DMS79 (cell line): ENCODE measurements around the gene FAM237B.

Experiments used
- DNase-seq: peaks from one replicate; lab custom pipeline; 2025; lab: John Stamatoyannopoulos, UW

FAM237B gene

DNA sequence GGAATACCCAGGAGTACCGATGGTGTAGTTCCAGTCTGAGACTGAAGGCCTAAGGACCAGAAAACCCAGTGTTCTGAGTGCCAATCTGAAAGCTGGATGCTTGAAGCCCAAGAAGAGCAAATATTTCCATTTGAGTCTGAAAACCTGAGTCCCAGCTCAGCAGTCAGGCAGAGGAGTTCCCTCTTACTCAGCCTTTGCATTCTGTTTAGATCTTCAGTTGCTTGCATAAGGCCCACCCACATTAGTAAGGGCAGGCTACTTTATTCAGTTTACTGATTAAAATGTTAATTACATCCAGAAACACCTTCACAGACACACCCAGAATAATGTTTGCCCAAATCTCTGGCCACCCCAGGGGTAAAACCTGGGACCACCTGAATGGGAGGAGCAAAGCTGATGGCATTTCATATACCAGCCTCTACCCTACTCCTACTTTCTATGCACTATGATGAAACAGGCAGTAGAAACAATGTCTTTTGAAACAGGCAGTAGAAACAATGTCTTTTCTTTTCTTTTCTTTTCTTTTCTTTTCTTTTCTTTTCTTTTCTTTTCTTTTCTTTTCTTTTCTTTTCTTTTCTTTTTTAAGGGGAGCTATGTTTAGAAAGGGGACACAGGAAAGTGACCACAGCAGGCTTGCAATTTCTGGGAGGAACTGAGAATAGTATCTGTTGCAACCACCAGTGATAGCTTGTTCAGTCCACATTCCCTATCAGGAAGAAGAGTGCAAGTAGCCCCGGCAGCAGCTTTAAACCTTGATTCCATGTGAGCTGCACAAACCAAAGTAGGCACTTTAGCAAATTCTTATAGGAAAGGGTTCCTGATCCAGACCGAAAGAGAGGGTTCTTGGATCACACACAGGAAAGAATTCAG, 30.6 kb downstream of the FAM237B start:
- no peak for DNase-seq

DNA sequence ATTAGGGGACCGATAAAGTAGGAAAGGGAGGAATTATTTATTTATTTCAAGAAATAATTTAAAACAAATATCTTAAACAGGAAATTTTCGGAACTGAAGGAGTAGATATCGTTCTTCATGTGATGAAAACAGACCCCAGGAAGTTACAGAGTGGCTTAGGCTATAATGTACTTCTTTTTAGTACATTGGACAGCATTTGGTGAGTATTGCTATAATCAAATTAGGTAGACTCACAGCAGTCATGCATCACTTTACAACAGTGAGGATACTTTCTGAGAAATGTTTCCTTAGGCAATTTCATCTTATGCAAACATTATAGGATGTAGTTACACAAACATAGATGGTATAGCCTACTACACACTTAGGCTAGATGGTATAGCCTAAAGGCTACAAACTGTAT, 33.0 kb downstream of the FAM237B start:
- no peak for DNase-seq

DNA sequence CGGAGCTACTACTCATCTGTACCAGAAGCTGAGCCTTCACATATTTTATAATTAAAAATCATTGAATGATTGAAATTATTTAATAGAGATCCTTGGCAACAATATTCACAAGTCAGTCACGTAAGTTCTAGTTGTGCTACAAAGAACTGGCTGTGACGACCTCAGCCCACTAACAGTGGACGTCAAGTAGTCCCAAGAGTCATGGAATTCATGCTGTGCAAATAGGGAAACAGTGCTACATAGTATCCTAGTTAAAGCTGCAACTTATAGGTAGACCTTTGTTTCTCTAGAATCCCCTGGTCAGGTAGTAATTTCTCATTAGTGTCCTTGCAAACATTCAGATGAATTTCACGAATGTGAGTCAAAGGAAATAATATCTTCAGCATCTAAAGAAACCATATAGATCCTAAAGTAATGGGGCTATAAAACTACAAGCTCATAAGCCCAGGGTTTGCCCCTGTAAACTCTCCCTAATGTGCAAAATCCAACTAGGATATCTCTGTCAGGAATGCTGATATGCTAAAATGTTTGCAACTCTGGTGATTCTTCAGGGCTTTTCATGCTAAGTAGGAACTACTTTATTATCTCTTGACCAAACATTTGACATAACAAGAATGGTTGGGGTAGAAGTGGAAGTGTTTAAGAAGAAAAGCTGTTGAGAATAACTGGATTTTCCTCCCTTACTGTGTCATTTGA, 44.9 kb downstream of the FAM237B start:
- DNase-seq: no peak

DNA sequence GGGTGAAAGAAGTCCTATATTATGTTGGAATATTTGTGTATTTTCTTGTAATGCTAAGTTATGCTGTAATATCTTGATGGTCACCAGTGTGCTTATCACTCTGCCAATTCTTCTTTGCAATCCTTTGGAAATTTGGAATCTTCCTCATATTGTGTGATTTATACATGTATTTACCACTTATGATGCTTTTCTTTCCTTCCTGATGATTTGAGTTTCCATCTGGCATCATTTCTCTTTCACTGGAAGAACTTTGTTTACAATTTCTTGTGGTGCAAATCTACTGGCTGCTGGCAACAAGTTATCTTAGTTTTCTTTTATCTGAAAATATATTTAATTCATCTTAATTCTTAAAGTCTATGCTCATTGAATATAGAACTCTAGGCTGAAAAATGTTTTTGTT, 46.9 kb downstream of the FAM237B start:
- no peak for DNase-seq

DNA sequence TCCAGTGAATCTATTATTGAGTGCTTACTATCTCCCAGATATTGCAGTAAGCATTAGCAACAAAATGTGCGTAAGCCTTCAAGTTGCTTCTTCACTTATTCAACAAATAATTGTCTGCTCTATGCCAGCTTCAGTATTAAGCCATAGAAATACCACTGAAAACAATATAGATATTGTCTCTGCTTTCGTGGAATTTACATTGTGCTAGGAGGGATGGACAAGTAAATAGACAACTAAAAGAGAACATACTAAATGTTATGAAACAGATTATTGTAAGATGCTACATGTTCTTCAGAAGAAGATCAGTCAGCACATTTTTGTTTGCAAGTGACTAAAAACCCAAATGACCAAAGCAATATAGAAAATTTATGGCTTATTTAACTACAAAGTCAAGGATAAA, 48.9 kb downstream of the FAM237B start:
- no peak for DNase-seq

DNA sequence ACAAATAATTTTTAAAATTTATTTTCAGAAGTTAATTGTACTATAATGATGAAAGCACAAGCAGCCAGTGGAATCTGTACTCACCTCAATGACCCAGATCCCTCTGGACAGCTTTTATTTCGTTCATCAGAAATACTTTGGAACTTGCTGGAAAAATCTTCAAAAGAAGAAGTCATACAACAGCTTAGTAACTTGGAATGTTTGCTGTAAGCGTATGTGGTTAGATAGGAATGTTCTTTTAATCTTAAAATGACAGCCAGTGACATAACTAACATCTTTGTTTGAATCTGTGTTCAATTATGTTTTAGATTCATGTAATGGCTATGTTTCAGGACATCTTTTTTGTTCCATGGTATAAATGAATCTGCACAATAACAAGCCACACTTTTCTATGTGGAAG, 49.4 kb downstream of the FAM237B start:
- DNase-seq: no peak

DNA sequence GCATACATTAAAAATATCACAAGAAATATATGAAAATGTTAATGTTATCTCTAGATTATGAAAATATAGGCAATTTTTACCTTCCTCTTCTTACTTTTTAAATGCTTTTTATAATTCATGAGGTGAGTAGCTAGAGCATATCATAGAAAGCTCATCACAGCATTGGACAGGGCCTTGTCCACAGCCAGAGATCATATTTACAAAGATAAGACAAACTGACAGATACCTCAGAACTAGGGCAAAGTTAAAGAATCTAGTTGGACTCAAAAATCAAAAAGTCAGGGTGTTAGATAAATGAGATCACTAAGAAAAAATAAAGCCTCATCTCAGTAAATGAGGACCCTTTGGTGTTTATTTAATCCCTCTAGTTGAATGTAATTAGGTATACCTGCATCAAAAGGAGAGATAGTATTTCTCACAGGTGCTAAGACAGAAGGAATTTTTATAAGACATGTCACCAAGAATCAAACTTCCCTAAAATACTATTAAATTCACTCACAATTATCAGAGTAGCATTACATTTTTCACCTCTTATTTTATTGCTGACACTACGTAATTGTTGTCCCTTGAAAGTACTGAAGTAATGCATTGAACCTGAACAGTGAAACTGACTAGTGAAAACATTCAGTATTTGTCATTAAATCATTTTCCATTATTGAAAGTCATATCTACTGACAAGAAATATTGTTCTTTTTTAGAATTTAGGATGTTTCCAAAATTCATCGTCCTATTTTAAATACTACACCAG, 50.5 kb downstream of the FAM237B start:
- no peak for DNase-seq

DNA sequence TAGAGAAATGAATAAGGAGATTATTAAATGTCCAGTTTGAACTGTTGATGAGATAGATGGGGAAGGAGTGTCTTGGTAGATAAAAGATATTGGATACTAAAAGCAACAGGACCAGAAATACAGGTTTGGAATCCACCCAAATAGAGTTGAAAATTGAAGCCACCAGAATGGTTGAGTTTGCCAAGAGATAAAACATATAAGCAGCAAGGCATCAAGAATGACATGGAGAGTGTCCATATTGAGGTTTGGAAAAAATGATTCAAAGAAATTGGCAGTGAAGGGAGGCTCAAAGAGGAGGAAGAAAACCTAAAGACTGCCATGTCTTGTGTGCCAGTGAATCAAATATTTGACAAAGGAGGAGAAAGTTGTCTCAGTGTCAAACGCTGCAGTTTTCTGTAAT, 51.9 kb downstream of the FAM237B start:
- no peak for DNase-seq

DNA sequence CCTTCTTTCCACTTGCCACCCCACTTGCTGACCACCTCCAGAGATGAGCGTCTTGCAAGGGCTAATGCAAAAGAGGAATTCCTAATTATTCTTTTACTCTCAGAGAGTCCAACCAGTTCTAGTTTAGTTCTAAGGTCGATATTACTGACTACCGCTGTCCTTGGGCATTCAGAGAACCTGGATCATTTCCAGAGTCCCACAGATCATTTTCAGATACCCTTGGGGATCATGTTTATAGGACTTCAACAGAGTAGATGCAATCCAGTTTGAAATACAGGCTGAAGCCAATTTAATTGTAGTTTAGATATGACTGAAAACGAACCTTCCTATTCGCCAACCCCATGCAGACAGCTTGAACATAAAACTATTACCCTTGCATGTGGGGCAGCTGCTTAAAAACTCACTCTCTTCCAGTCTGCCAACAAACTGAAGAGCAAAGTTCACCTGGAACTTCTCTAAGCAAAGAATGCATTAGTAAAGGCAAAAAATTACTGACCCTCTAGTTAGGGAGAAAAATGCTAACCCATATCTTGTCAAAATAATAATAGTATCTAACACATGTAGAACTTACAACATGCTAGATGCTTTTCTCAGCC, 53.7 kb downstream of the FAM237B start:
- DNase-seq: no peak

DNA sequence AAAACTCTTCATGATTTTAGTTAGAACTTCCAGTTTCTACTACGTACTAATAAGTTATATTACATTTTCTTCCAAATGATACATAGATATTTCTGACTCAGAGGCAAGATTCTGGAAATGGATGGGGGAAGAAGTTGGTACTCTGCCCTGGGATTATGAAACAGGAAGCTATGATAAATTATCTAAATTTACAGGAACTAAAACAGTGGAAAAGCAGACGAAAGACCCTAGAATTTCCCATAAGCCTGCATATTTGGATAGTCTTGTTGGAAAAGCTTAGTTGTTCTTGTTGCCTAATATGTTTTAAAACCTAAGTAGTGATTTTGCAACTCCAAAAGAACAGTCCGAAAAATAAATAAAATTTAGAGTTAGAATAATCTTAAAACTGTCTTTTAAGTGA, 54.3 kb downstream of the FAM237B start:
- DNase-seq: no peak
